22Rv1 (cell line): ENCODE results near the gene LAMA3.

Experiments used
- ZFX ChIP-seq: fragments of 450-650 bp; IDR thresholded peaks from 2 replicates; pipeline ENCODE4 v1.6.1; 2017; ENCODE audit warnings: antibody characterized with exemption, borderline replicate concordance
- TF ChIP-seq, protein P1 (sequence below): fragments of 450-650 bp; IDR thresholded peaks from 2 replicates; pipeline ENCODE4 v1.5.1; 2017; ENCODE audit warnings: mild to moderate bottlenecking

DNA sequence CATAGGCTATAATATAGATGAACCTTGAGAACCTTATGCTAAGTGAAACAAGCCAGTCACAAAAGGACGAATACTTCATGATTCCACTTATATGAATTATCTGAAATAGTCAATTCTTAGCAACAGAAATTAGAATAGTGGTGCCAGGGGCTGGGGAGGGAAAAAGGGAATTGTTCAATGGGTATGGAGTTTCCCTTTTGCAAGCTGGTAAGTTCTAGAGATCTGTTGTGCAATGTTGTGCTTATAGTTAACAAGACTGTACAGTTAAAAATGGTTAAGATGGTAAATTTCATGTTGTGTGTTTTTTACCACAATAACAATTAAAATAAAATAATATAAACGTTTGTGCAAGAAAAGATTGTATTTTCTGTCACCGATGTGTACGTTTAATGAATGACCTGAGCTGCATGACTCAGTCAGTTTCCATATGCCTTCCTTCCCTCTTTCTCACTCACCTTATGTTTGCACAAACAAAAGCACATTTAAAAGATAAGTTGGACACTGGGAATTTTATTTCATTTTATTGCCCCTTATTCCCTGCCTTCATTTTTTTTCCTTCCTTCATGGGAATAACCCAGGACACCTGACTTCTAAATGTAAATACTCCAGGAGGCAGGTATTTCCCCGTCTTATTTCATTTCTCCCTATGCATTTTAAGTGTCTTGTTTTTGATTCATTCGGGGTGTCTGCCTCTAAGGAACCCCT is 181.6 kb downstream of the LAMA3 start:
- TF ChIP-seq, protein P1, sequence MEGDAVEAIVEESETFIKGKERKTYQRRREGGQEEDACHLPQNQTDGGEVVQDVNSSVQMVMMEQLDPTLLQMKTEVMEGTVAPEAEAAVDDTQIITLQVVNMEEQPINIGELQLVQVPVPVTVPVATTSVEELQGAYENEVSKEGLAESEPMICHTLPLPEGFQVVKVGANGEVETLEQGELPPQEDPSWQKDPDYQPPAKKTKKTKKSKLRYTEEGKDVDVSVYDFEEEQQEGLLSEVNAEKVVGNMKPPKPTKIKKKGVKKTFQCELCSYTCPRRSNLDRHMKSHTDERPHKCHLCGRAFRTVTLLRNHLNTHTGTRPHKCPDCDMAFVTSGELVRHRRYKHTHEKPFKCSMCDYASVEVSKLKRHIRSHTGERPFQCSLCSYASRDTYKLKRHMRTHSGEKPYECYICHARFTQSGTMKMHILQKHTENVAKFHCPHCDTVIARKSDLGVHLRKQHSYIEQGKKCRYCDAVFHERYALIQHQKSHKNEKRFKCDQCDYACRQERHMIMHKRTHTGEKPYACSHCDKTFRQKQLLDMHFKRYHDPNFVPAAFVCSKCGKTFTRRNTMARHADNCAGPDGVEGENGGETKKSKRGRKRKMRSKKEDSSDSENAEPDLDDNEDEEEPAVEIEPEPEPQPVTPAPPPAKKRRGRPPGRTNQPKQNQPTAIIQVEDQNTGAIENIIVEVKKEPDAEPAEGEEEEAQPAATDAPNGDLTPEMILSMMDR, result no peak
- no peak for TF ChIP-seq ZFX
